ENCODE measurements around the gene AUTS2.
"Not testable (repeated sequence)": the region's sequence is repeated elsewhere in the genome, so short reads cannot be mapped to it uniquely, and the experiment has no call there.

The AUTS2 gene

GRCh38 chr7:69768986-69769595, 170.8 kb downstream of the AUTS2 start:
- no peak for DNase-seq

GRCh38 chr7:69769826-69770225, 171.6 kb downstream of the AUTS2 start:
- DNase-seq: no peak

GRCh38 chr7:69770613-69771012, 172.3 kb downstream of the AUTS2 start:
- no peak for DNase-seq

- no peak for DNase-seq
Measured at GRCh38 chr7:69772718-69773436, 174.6 kb downstream of the AUTS2 start.

GRCh38 chr7:69773535-69774225, 175.4 kb downstream of the AUTS2 start:
- no peak for DNase-seq

- DNase-seq: no peak
Measured at GRCh38 chr7:69775231-69775771, 177.0 kb downstream of the AUTS2 start.

- no peak for DNase-seq
Measured at GRCh38 chr7:69776611-69777010, 178.3 kb downstream of the AUTS2 start.

- DNase-seq: no peak
Measured at GRCh38 chr7:69778138-69778537, 179.9 kb downstream of the AUTS2 start.

- DNase-seq: no peak
Measured at GRCh38 chr7:69780379-69780778, 182.1 kb downstream of the AUTS2 start.

GRCh38 chr7:69781412-69781846, 183.2 kb downstream of the AUTS2 start:
- DNase-seq: no peak

GRCh38 chr7:69782917-69783684, 184.8 kb downstream of the AUTS2 start:
- no peak for DNase-seq

- not testable (repeated sequence) for DNase-seq
Measured at GRCh38 chr7:69786130-69786529, 187.9 kb downstream of the AUTS2 start.

- DNase-seq: no peak
Measured at GRCh38 chr7:69786730-69787395, 188.6 kb downstream of the AUTS2 start.

GRCh38 chr7:69787736-69788431, 189.6 kb downstream of the AUTS2 start:
- DNase-seq: no peak

GRCh38 chr7:69789563-69789962, 191.3 kb downstream of the AUTS2 start:
- no peak for DNase-seq

GRCh38 chr7:69790977-69791724, 192.9 kb downstream of the AUTS2 start:
- DNase-seq: no peak

GRCh38 chr7:69791739-69792138, 193.5 kb downstream of the AUTS2 start:
- DNase-seq: no peak

- DNase-seq: no peak
Measured at GRCh38 chr7:69795932-69796331, 197.7 kb downstream of the AUTS2 start.

GRCh38 chr7:69796416-69796815, 198.1 kb downstream of the AUTS2 start:
- no peak for DNase-seq

GRCh38 chr7:69799048-69799697, 200.9 kb downstream of the AUTS2 start:
- no peak for DNase-seq

Data from inflammatory macrophage treated with lipopolysaccharide for 1 hour (primary cell).